Measurements from ENCODE around the gene SVIL.

DNA sequence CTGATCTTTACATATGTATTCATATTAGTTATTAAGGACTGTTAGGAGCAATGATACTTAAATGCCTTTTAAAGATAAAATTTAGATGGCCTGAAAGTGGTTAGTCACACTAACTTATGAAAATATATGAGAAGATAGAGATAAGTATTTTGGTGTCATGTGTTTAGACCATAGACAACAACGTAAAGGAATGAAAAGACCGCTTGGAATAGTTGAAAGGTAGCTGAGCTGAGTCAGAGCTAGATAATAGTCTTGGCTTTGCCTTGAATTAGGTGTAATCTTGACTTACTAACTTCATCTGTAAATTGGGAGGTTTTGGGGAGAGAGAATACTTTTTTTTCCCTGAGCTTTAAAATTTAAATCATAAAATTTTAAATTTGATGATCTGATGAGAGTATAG is 218.9 kb downstream of the SVIL start:
- TF ChIP-seq, protein P1, sequence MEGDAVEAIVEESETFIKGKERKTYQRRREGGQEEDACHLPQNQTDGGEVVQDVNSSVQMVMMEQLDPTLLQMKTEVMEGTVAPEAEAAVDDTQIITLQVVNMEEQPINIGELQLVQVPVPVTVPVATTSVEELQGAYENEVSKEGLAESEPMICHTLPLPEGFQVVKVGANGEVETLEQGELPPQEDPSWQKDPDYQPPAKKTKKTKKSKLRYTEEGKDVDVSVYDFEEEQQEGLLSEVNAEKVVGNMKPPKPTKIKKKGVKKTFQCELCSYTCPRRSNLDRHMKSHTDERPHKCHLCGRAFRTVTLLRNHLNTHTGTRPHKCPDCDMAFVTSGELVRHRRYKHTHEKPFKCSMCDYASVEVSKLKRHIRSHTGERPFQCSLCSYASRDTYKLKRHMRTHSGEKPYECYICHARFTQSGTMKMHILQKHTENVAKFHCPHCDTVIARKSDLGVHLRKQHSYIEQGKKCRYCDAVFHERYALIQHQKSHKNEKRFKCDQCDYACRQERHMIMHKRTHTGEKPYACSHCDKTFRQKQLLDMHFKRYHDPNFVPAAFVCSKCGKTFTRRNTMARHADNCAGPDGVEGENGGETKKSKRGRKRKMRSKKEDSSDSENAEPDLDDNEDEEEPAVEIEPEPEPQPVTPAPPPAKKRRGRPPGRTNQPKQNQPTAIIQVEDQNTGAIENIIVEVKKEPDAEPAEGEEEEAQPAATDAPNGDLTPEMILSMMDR (IDR thresholded peaks at IDR 0.05): no peak
- no peak for TF ChIP-seq EP300 (IDR thresholded peaks at IDR 0.05)

Measured in esophagus muscularis mucosa (tissue), 3 donors.